Measurements from ENCODE around the gene SMC1B.

DNA sequence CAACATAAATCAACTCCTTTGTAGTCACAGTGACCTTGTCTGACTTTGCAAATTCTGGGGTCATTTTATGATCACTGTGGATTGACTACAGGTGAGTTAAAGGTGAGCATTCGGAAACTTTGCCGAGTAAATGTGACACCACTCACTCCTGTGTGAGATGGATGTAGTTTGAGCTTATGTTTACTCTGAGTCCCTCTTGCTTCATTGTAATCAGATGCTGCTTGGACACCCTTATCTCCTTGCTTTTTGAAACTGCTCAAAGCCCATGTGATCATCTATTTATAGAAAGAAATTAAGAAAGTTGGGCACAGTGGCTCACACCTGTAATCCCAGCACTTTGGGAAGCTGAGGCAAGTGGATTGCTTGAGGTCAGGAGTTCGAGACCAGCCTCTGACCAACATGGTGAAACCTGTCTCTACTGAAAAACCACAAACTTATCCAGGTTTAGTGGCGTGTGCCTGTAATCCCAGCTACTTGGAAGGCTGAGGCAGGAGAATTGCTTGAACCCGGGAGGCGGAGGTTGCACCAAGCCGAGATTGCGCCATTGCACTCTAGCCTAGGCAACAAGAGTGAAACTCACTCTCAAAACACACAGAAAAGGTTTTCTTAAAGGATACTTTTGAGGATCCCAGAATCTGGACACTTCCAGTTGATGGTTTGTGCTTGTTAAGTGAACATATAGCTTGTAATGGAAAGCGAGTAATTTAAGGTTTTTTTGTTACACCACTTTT, 96.4 kb downstream of the SMC1B start:
- TF ChIP-seq, protein P1, sequence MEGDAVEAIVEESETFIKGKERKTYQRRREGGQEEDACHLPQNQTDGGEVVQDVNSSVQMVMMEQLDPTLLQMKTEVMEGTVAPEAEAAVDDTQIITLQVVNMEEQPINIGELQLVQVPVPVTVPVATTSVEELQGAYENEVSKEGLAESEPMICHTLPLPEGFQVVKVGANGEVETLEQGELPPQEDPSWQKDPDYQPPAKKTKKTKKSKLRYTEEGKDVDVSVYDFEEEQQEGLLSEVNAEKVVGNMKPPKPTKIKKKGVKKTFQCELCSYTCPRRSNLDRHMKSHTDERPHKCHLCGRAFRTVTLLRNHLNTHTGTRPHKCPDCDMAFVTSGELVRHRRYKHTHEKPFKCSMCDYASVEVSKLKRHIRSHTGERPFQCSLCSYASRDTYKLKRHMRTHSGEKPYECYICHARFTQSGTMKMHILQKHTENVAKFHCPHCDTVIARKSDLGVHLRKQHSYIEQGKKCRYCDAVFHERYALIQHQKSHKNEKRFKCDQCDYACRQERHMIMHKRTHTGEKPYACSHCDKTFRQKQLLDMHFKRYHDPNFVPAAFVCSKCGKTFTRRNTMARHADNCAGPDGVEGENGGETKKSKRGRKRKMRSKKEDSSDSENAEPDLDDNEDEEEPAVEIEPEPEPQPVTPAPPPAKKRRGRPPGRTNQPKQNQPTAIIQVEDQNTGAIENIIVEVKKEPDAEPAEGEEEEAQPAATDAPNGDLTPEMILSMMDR (IDR thresholded peaks at IDR 0.05), result no peak
- no peak for TF ChIP-seq POLR2A (IDR thresholded peaks at IDR 0.05)

All from breast epithelium (tissue), 3 donors.